Measurements from ENCODE around the gene RDX. TPM values are rescaled to one million over a fixed set of nuclear protein-coding genes. Genes with fewer than 3 reads are reported as not detected.
"Not testable (repeated sequence)": the region's sequence is repeated elsewhere in the genome, so short reads cannot be mapped to it uniquely, and the experiment has no call there.

The RDX gene
- polyA plus RNA-seq, 12 donors, result 81.3 to 1,379 (median 101) TPM

DNA sequence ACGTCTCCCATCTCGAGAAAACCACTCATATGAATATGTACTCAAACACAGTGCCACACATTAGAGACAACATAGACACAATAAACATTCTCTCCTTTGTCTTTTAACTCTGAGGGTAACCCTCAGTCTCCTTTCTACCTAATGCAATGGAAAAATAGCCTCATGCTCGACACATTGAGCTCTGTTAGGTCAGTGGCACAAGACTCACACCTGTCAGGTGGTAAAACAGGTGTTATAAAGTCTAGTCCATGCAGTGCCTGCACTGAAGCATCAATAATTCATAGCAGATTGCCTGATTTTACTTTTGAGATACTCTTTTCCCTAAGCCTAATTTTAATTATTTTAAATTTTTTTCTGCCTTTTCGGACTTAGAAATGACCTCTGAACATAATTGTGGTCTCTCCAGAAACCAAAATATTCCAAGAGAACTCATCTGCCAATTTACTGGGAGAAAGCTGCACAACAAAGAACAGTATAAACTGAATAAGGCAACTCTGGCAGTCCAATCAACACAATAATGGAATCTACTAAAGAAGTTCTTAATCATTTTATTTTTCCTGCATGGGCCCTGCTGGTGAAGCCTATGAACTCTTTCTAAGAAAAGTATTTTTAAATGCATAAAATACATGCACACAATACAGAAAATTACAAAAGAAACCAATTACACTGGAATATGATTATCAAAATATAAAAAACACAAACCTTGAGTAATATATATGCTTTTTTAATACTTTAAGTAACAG lies 9.9 kb downstream of the RDX start:
- no peak for DNase-seq

DNA sequence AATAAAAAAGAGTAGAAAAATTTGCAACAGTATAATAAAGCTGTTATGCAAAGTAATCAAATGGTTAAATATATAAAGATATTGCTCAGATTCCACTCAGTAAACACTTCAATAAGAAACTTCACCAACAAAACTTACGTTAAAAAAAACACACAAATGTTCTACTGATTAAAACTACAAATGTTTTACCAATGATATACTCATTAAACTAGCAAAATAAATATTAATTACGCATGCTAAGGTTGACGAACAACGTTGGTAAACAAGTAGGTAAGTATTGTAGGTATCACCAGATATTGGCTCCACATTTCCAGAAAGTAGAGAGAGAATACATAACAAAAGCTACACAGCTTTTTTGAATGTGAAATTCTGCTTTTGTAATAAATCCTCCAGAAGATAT lies 12.6 kb downstream of the RDX start:
- no peak for DNase-seq

DNA sequence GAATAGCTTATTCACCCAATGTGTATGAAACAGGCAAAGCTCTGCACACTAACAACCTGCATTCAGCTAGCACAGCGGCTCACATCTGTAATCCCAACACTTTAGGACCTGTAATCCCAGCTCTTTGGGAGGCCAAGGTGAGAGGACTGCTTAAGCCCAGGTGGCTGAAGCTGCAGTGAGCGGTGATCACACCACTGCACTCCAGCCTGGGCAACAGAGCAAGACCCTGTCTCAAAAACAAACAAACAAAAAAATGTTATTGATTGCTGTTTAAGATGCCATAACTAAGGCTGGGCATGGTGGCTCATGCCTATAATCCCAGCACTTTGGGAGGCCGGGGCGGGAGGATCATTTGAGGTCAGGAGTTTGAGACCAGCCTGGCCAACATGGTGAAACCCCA lies 15.8 kb downstream of the RDX start:
- not testable (repeated sequence) for DNase-seq

DNA sequence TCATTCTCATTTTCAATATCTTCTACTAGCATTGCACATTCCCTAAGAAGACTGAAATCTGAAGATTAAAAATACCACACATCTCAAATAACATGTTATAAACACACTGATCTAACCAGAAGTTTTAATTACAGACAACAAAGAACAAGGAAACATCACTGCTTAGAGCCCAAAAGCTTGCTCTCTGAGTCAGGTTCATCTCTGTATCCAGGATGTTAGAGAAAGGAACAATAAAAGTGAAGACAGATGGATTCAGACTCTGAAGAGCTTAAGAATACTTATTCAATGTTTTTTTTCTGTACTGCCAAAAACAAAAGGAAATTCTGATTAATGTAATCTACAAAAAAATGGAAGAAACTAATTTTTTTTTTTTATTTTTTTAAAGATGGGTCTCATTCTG lies 16.5 kb downstream of the RDX start:
- no peak for DNase-seq

DNA sequence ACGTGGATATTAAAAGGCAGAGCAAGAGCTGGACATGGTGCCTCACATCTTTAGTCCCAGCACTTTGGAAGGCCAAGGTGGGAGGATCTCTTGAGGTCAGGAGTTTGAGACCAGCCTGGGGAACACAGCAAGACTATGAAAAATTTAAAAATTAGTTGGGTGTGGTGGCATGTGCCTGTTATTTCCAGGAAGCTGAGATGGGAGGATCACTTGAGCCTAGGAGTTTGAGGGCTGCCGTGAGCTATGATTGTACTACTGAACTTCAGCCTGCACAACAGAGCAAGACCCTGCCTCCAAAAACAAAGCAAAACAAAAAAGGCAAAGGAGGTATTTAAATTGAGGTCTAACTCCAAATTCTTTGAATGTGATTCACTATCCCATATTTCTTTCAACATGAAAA lies 23.5 kb downstream of the RDX start:
- DNase-seq, result no peak

DNA sequence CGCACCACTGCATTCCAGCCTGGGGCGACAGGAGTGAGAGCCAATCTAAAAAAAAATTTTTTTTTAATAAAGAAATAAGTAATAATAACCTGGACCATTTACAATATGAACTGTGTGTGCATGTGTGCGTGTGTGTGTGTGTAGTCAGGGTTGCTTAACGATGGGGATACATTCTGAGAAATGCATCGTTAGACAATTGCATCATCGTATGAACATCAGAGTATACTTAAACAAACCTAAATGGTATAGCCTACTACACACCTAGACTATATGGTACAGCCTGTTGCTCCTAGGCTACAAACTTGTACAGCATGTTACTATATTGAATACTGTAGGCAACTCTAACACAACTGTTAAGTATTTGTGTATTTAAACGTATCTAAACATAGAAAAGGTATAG lies 26.4 kb downstream of the RDX start:
- no peak for DNase-seq

DNA sequence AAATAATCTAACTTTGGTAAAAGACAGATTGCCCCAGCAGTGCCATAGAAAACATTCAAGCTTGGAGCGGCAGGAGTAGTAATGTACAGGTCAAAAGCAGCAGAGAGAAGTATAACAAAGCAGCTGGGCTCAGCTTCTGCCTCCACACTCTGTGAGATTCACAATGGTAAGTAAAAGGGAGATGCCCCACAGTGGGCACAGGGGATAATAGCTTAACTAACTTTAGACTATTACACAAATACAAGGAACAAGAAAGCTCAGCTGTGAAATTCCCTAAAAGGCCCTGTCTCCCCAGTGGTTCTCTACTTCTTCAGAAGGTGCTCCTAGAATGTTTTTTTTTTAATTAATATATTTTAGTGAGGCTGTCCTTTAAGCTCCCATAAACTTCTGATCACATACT lies 28.0 kb downstream of the RDX start:
- no peak for DNase-seq

DNA sequence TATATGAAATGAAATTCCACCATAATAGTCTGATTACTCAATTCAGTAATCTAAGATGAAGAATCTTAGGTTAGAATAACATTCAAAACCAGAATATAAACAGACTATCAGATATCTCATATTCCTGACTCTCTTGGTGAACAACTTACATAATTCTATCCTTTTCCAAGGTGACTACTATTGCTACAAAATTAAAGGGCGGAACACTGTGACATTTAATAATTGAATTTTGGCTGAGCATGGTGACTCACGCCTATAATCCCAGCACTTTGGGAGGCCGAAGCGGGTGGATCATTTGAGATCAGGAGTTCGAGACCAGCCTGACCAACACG lies 34.4 kb downstream of the RDX start:
- no peak for DNase-seq

DNA sequence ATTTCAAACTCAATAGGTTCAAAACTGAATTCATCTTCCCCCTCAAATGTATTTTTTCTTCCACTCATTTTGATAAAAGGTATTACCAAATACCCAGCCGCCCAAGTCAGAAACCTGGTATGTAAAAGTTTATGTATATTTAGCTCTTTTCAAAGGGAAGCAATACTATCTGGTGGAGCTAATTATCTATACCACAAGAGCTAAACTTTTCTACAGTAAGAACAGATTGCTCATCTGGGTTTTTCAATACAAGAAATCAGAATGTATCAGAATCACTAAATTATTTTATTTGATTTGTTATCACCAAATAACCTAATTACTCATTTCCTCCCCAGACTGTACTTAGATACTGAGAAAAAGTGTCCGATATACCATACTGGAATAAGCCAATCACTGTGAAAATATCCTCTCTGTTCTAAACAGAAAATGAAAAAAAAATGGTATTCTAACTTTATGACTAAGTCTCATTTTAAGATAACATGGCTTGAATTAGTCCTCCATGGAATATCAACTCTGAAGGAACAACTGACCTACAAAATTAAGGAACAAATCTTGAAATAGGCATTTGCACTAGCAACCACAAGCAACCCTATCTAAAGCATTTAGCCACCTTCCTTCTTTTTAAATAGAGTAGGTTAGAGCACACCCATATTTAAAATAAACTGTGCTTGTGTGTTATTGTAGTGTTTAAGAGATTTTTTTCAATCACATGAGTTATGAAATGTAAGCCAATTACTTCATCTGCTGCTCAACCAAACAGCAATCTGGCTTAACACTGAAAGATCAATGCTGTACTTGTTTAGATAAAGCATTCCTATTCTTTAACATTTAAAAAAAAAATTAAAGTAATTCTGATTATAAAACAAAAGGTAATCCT lies 35.0 kb downstream of the RDX start:
- no peak for DNase-seq

DNA sequence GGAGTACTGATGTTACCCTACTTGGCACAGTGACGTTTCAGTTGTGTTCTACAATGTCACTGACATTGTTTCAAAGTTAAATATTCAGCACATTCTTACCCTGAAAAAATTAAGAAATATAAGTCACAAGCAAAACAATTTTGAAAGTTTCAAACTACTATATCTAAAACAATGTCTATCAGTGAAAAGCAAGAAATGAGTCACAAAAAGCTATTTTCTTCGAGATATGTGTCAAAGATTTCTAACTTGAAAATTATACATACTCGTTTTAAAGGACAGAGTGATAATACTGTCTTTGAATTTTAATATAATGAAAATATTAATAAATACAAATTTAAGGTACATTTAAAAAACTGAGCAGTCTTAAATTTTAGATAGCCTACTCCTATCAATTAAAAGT lies 42.9 kb downstream of the RDX start:
- DNase-seq, result no peak

DNA sequence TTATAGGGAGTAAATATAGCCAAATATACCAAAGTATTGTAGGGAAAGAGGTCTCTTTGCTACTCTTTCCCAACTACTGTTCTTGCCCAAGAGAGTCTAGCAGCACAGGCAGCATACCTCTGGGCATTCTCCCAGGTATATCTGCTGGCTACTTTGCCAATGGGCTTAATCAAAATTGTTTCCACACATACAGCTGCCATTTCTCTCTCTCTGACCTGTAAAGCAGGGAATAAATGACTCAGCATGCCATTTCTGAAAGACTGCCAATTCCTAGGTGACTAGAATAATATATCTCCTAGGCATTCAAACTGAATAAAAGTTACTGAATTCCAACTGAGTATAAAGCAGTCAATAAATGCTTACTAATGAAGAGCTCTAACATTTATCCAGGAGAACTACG lies 44.6 kb downstream of the RDX start:
- DNase-seq, result peak; percentile 17

DNA sequence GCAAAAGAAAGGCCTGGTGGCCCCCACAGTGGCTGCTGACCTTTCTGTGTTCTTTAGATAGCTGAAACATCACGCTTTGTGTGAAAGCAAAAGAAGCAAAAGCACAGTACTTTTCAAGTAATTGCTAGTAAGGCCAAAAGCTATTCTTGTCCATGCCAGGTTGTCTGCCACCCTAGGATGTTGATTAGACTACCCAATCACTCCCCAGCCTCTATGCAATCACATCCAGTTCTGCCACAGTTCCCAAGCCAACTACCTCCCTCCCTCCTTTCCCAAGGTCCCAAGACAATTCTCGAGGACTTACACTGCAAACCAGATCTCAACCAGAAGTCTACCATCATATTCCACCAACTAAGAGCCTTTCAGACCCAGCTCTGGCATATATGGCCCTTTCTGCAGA lies 46.2 kb downstream of the RDX start:
- DNase-seq, result no peak

DNA sequence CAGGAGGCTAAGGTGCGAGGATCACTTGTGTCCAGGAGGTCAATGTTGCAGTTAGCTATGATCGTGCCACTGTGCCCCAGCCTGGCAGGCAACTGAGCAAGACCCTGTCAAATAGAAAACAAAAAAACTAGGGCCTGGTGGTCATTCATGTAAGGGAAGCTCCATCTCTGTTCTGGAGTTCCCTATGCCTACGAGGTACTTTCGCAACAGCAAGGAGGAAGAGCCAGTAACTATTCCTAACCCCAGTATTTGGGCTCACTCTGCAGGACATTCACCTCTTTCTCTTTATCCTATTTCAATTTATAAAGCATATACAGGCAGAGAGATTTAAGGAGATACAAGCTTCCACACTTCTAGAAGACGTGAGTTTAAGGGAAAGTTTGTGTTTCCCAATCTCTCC lies 46.6 kb downstream of the RDX start:
- DNase-seq, result no peak

DNA sequence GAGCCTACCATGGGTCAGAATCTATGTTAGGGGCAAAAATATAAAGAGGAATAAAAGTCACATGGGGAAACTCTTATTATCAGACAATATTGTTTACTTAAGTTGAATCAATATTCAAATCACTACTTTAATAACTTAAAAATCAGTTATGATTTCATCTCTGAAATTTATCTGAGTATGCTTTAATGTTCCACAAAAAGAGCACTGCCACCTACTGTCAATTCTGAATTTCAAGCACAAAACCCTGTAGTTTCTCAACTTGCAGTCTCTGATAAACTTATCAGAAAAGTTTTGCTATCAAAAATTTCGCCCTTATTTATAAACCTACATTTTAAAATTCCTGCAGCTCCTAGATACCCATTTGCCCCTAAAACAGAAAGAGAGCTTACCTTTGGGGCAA lies 47.3 kb downstream of the RDX start:
- DNase-seq, result no peak

DNA sequence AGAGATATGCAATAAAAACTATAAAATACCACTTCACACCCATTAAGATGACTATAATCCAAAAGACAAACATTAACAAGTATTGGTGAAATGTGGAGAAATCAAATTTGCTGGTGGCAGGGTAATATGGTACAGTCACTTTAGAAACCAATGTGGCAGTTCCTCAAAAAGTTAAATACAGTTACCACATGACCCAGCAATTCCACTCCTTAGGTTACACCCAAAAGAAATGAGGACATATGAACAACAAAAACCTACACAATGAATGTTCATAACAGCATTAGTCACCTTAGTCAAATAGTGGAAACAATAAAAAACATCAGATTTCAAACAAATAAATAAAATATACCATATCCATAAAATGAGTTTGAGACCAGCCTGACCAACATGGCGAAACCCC lies 52.6 kb downstream of the RDX start:
- DNase-seq, result no peak

DNA sequence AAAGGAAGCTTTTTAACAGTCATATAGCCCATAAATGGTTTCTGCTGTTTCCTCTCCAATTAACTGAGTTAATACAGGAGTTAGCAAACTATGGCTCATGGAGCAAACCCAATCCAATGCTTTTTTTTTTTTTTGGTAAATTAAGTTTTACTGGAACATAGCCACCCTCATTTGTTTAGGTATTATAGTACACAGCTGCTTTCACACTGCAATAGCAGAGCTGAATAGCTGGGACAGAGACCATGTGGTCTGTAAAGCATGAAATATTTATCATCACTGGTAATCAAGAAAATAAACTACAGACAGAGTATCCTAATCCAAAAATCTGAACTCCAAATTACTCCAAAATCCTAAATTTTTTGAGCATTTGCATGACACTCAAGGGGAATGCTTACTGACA lies 53.7 kb downstream of the RDX start:
- DNase-seq, result no peak

DNA sequence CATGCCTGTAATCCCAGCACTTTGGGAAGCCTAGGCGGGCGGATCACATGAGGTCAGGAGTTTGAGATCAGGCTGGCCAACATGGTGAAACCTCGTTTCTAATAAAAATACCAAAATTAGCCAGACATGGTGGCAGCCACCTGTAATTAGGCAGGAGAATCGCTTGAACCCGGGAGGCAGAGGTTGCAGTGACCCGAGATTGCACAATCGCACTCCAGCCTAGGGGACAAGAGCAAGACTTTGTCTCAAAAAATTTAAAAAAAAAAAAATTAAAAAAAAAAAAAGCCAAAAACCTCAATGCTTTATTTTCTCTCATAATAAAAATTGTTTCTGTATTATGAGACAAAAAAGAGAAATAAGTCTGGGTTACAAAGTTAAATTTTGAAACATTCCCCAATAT lies 54.2 kb downstream of the RDX start:
- no peak for DNase-seq

DNA sequence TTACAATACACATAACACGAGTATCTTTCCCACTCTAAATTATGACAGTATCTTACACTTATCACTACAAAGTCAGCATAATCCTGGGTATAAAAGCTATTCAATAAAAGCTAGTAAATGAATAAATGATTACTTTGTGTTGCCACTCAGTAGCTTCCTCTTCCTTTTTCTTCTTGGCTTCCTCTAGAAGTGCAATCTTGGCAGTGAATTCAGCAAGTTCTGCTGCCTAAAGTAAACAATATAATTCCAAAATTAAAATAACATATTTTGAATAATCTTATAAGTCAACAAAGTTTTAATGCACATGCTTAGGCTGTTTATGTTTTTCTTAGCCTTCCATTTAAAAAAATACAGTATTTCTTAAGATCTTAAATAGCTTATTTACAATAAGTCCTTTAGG lies 60.4 kb downstream of the RDX start:
- no peak for DNase-seq

DNA sequence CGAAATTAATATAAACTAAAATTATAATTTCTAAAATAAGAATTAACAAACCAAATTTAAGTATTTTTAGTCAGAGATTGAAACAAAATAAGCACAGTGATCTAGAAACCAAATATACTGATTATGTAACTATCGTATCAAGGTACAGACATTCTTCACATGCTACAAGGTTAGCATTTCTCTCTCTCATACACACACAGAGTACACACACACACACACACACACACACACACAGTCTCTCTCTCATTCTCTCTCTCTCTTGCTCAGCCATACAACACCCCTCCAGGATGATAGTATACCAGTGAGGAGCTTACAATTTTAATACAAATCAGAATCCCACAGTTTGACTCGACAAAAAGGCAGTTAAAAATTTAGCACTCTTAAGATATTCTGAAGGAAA lies 66.0 kb downstream of the RDX start:
- no peak for DNase-seq

DNA sequence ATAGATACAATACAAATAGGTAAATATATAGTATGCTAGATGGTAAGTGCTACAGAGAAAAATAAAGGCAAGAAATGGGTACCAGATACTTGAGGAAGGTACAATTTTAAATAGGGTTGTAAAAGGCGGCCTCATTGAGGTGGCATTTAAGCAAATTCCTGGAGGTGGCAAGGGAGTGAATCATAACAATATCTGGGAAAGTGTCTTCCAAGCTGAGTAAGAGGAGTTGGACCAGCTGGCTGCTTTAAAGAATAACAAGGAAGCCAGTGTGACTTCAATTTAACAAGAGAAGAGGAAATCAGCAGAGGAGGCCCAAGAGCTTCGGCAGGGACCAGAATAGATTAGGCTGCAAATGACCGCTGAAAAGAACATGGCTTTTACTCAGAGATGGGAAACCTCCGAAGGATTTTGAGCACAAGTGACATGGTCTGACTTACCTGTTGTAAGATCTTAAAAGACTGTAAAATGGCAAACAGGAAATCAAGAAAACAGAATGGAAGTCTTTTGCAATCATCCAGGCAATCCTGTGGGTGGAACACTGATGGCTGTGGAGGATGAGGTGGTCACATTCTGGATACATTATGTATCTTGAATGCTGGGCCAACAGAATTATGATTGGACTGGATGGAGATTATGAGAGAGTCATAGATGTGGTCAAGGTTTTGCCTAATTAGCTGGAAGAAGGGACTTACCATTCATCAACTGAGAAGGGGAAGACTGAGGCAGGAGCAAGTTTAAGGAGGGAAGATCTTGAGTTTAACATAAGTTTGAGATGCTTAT lies 77.2 kb downstream of the RDX start:
- no peak for DNase-seq

DNA sequence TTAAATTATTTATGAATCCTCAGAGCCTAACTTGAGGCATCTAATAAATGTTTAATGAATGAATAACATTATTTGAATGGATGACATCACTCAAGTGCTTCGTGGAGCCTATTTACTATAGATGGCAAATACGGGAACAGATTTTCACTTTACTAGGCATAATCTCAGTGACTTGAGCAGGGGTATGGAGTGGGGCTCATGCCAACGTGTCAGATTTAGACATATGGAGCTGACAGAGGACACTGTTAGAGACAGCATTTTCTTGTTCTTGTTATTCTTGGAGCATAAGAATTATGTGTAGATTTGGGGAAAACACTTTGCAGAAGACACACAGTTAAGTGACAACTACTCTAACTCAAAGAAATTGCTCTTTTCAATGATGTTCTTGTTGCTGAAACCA lies 78.5 kb downstream of the RDX start:
- DNase-seq, result no peak

DNA sequence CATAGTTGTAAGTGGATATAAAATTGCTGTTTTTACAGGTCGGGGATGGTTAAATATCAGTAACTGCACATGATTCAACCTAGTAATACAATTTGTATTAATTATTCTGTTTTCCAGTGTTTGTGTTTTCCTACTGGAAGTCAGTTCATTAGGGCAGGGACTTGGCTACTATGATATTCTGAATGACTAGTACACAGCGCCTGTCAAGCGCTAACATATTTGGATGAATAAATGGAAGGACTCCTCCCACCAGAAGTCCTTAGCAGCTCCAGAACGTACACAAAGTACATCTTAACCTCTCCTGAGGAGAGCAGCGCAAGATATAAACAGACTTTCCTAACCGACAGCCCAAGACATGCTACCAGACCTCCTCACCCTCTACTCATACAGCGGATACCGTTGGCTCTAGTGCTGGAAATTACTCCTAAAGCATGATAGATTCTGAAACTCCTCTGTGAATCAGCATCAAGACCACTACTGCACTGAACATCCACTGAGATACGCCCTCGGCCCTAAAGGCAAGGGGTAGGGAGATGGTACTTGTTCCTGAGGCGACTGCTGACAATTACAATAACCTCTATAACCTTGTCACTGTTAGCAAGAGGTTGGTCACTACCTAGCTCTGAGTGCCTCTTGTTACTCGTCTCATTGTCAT lies 79.1 kb downstream of the RDX start:
- no peak for DNase-seq

All from muscle of arm (tissue), 12 donors.